ENCODE results near the gene S100PBP. TPM values are rescaled to one million over a fixed set of nuclear protein-coding genes. Genes with fewer than 3 reads are reported as not detected.
A peak's percentile ranks its signal among the peaks of the same experiment; 100 is the strongest.

S100PBP gene
- polyA plus RNA-seq, 2 of the 4 experiments (the other 2 are of a cell fraction), result 16.1 to 41.9 TPM

- Histone ChIP-seq H3K27ac (peak overlapping the region; percentile 80 to 97), H3K4me1 (peaks cover 14% of the 10 kb centered on the region; the same call in 2 of the 3 replicates), H3K9me3 (no peaks in the 10 kb centered on the region), H3K4me3 (peak overlapping the region; percentile 79), H3K4me2 (peak overlapping the region; percentile 75)
- CTCF ChIA-PET, result interaction anchor here (2.5 to 4.3 kb wide), 2 partner anchors 13 to 186 kb away, joined by 10 to 30 read pairs; partner anchors contain the start of gene HPCA
- DNase-seq (ENCODE audit: low read depth in 1 of 2, low spot score in 1 of 2) (no peak), ATAC-seq (peak in 1 of 2 experiments; percentile 30; a peak in 3 of 6 replicates), FAIRE-seq (no peak)
- WGBS (ENCODE audit: missing lambda C conversion rate), result 90% methylated on average over 16 of the region's 22 CpGs
- no peak for TF ChIP-seq TP53 (CRISPR knock-in tag; IDR thresholded peaks at IDR 0.05)
- TF ChIP-seq RAD21 (conservative IDR thresholded peaks at IDR 0.05 in 1 of 2, IDR thresholded peaks at IDR 0.05 in 1 of 2), result no peak
- POLR2A ChIA-PET, result no interaction called here
Measured at GRCh38 chr1:32900371-32900955, 83.0 kb downstream of the S100PBP start.

GRCh38 chr1:32900956-32901822 is 83.7 kb downstream of the S100PBP start, which contains the start of gene TMEM54:
Gene TMEM54, minus strand, starts transcription at chr1:32901389. Its CDS starts 151 bp downstream, at chr1:32901238.
- H3K4me1 ChIP-seq, result peaks cover 14% of the 10 kb centered on the region; the same call in 2 of the 3 replicates
- ChIA-PET POLR2A (no interaction called here), CTCF (interaction anchor here (0.9 to 4.3 kb wide), 3 partner anchors 8 to 30 kb away, joined by 3 to 30 read pairs (median 11); partner anchors contain the start of gene HPCA)
- H3K4me3 ChIP-seq, result peak within 1 kb of the TSS; percentile 79
- H3K27ac ChIP-seq, result peak within 1 kb of the TSS; percentile 80 to 97
- TF ChIP-seq FOXS1 (CRISPR knock-in tag; IDR thresholded peaks at IDR 0.05) (no peak), NPAS2 (CRISPR knock-in tag; IDR thresholded peaks at IDR 0.05; ENCODE audit: borderline replicate concordance) (no peak), HOXB5 (CRISPR knock-in tag; IDR thresholded peaks at IDR 0.05) (no peak), SMC3 (IDR thresholded peaks at IDR 0.05) (0 out of 3 replicates have a peak, but pooled peaks have one; percentile 5), POLR2A (IDR thresholded peaks at IDR 0.05; ENCODE audit: low read length) (peak; percentile 50), JUN (IDR thresholded peaks at IDR 0.05) (peak in 1 of 2 experiments; percentile 45; a peak in 1 of 5 replicates), RNF2 (IDR thresholded peaks at IDR 0.05; ENCODE audit: borderline replicate concordance, low read depth) (no peak), ZFP36 (IDR thresholded peaks at IDR 0.05; ENCODE audit: borderline replicate concordance, partially characterized antibody) (peak; percentile 58), E2F6 (IDR thresholded peaks at IDR 0.05; ENCODE audit: borderline replicate concordance, low read depth) (0 out of 2 replicates have a peak, but pooled peaks have one; percentile 22), BCL3 (IDR thresholded peaks at IDR 0.05) (peak; percentile 64; the same call in 1 of the 3 replicates)
- H3K9me3 ChIP-seq, result no peaks in the 10 kb centered on the region
- FAIRE-seq (no peak), DNase-seq (ENCODE audit: low read depth in 1 of 2, low spot score in 1 of 2) (no peak), ATAC-seq (peak; percentile 70 to 72)
- H3K4me2 ChIP-seq, result peak within 1 kb of the TSS; percentile 75
- 0% methylated on average over 18 of the region's 92 CpGs for WGBS (ENCODE audit: missing lambda C conversion rate)

GRCh38 chr1:32901823-32902534 is 84.5 kb downstream of the S100PBP start:
- Histone ChIP-seq H3K4me3 (peak overlapping the region; percentile 79), H3K27ac (peak overlapping the region; percentile 80 to 97), H3K9me3 (no peaks in the 10 kb centered on the region), H3K4me2 (peak overlapping the region; percentile 75), H3K4me1 (peaks cover 14% of the 10 kb centered on the region; the same call in 2 of the 3 replicates)
- DNase-seq (ENCODE audit: low read depth in 1 of 2, low spot score in 1 of 2) (no peak), ATAC-seq (no peak), FAIRE-seq (no peak)
- POLR2A ChIA-PET, result no interaction called here
- no peak for TF ChIP-seq MAFK (IDR thresholded peaks at IDR 0.05; ENCODE audit: partially characterized antibody)
- no peak for TF ChIP-seq HOXB13 (CRISPR knock-in tag; IDR thresholded peaks at IDR 0.05; ENCODE audit: low read depth)
- no peak for TF ChIP-seq USF2 (IDR thresholded peaks at IDR 0.05)
- no peak for TF ChIP-seq RAD21 (conservative IDR thresholded peaks at IDR 0.05 in 1 of 2, IDR thresholded peaks at IDR 0.05 in 1 of 2)
- no peak for TF ChIP-seq NFE2L2 (conservative IDR thresholded peaks at IDR 0.05; ENCODE audit: low read length)
- TF ChIP-seq JUNB (IDR thresholded peaks at IDR 0.05), result no peak
- TF ChIP-seq E2F6 (IDR thresholded peaks at IDR 0.05; ENCODE audit: borderline replicate concordance, low read depth), result no peak
- TF ChIP-seq EHMT2 (IDR thresholded peaks at IDR 0.05; ENCODE audit: low read depth), result no peak
- no peak for TF ChIP-seq HDAC2 (IDR thresholded peaks at IDR 0.05)
- CTCF ChIA-PET, result interaction anchor here (0.9 to 2.3 kb wide), 2 partner anchors 9 to 29 kb away, joined by 3 to 11 read pairs; no protein-coding TSS in a partner anchor
- WGBS (ENCODE audit: missing lambda C conversion rate), result 21% methylated on average over 17 of the region's 24 CpGs

Data from A549 (cell line).